Stimulated activated CD4-positive, alpha-beta T cell treated with anti-CD3 and anti-CD28 coated beads, Interleukin-2, amount 100 ng/mL, for 4 hours (primary cell): Measurements from ENCODE around the gene LRP2.
"Not testable (repeated sequence)": the region's sequence is repeated elsewhere in the genome, so short reads cannot be mapped to it uniquely, and the experiment has no call there.

ENCODE experiments used
- DNase-seq: peaks from one replicate; pipeline ENCODE4 v3.0.0-alpha.2; 2020; ENCODE audit warnings: low read depth

LRP2 gene

GRCh38 chr2:169348321-169349024, 13.9 kb downstream of the LRP2 start:
- no peak for DNase-seq

GRCh38 chr2:169345486-169346437, 16.6 kb downstream of the LRP2 start:
- DNase-seq = no peak

- DNase-seq = no peak
Measured at GRCh38 chr2:169344736-169345485, 17.4 kb downstream of the LRP2 start.

- DNase-seq = no peak
Measured at GRCh38 chr2:169343202-169343601, 19.1 kb downstream of the LRP2 start.

- DNase-seq = no peak
Measured at GRCh38 chr2:169339657-169340056, 22.7 kb downstream of the LRP2 start.

- DNase-seq = no peak
Measured at GRCh38 chr2:169336695-169337094, 25.6 kb downstream of the LRP2 start.

- DNase-seq = no peak
Measured at GRCh38 chr2:169330555-169331198, 31.7 kb downstream of the LRP2 start.

GRCh38 chr2:169329688-169330554, 32.4 kb downstream of the LRP2 start:
- no peak for DNase-seq

GRCh38 chr2:169328785-169329184, 33.5 kb downstream of the LRP2 start:
- DNase-seq = no peak

GRCh38 chr2:169327837-169328236, 34.5 kb downstream of the LRP2 start:
- DNase-seq = not testable (repeated sequence)

- not testable (repeated sequence) for DNase-seq
Measured at GRCh38 chr2:169325886-169326285, 36.4 kb downstream of the LRP2 start.

- no peak for DNase-seq
Measured at GRCh38 chr2:169324581-169325260, 37.6 kb downstream of the LRP2 start.

GRCh38 chr2:169323841-169324240, 38.5 kb downstream of the LRP2 start:
- no peak for DNase-seq

GRCh38 chr2:169320561-169320960, 41.8 kb downstream of the LRP2 start:
- DNase-seq = no peak

GRCh38 chr2:169315357-169315756, 47.0 kb downstream of the LRP2 start:
- no peak for DNase-seq

- not testable (repeated sequence) for DNase-seq
Measured at GRCh38 chr2:169308349-169308748, 54.0 kb downstream of the LRP2 start.

GRCh38 chr2:169304689-169305088, 57.6 kb downstream of the LRP2 start:
- DNase-seq = not testable (repeated sequence)

GRCh38 chr2:169303579-169304305, 58.6 kb downstream of the LRP2 start:
- DNase-seq = no peak

- DNase-seq = no peak
Measured at GRCh38 chr2:169302364-169302763, 60.0 kb downstream of the LRP2 start.
